Transverse colon (tissue), 4 donors: Measurements from ENCODE around the gene KBTBD4. TPM values are rescaled to one million over a fixed set of nuclear protein-coding genes. Genes with fewer than 3 reads are reported as not detected.
A peak's percentile ranks its signal among the peaks of the same experiment; 100 is the strongest.
"Not testable (repeated sequence)": the region's sequence is repeated elsewhere in the genome, so short reads cannot be mapped to it uniquely, and the experiment has no call there.

Source experiments
- DNase-seq: peaks from one replicate; pipeline ENCODE4 v3.0.0-alpha.2; 2019
- H3K27ac ChIP-seq, 4 donors: fragments of 200-600 bp; sonication (generic); 2 replicates each; pipeline ENCODE4 v1.5.1; 2016 to 2018; ENCODE audit warnings: inconsistent platforms in 4 of 4
- H3K27me3 ChIP-seq: fragments of 200-600 bp; sonication (generic); 2 replicates; pipeline ENCODE4 v1.5.1; 2017; ENCODE audit warnings: inconsistent platforms
- H3K36me3 ChIP-seq, 4 donors: fragments of 200-600 bp; sonication (generic); 2 replicates each; pipeline ENCODE4 v1.5.1; 2017 to 2019; ENCODE audit warnings: inconsistent platforms in 4 of 4
- H3K4me1 ChIP-seq, 4 donors: fragments of 200-600 bp; sonication (generic); 2 replicates each; pipeline ENCODE4 v1.5.1; 2017 to 2020; ENCODE audit warnings: inconsistent platforms in 4 of 4
- H3K4me3 ChIP-seq, 4 donors: fragments of 200-600 bp; sonication (generic); 1 replicate in 1 of 4; 2 replicates in 3 of 4; pipeline versions ENCODE4 v1.5.1 to v1.6.1; 2017 to 2019; ENCODE audit warnings: inconsistent platforms in 4 of 4
- H3K9me3 ChIP-seq, 2 donors: fragments of 200-600 bp; sonication (generic); 2 replicates each; pipeline ENCODE4 v1.5.1; 2017 to 2019; ENCODE audit warnings: inconsistent platforms in 2 of 2
- CTCF ChIP-seq, 5 experiments: fragments of 200-600 bp in 3 of 5; fragments of 450-650 bp in 2 of 5; sonication (generic) in 3 of 5; IDR thresholded peaks; 1 replicate in 2 of 5; 2 replicates in 3 of 5; pipeline ENCODE4 v1.5.1; 2016 to 2017; ENCODE audit warnings: antibody characterized with exemption in 5 of 5, inconsistent platforms in 3 of 5, mild to moderate bottlenecking in 2 of 5, moderate library complexity in 1 of 5
- EP300 ChIP-seq: sonication (generic); formaldehyde crosslinking; IDR thresholded peaks from one replicate; pipeline ENCODE4 v1.6.1; 2017; ENCODE audit warnings: antibody characterized with exemption, low read depth
- POLR2A ChIP-seq: fragments of 450-650 bp; IDR thresholded peaks from one replicate; pipeline ENCODE4 v1.6.1; 2016; ENCODE audit warnings: antibody characterized with exemption, mild to moderate bottlenecking, moderate library complexity
- POLR2AphosphoS5 ChIP-seq, 3 donors: sonication (generic); formaldehyde crosslinking; IDR thresholded peaks; one replicate each; pipeline ENCODE4 v1.6.1; 2016; ENCODE audit warnings: antibody characterized with exemption in 3 of 3
- WGBS, 2 donors: methylation state at CpG; one replicate each; pipeline ENCODE4 v1.1.5; 2018; ENCODE audit warnings: low coverage in 1 of 2; 5-methylcytosine and 5-hydroxymethylcytosine counted together
- in situ Hi-C, 4 donors: fragments of 200-750 bp; cut with MboI; loops; one replicate each; pipeline versions ENCODE4 v1.15.0 to v1.15.1; 2017; ENCODE audit warnings: low sequenced_read_pairs in 3 of 4, low pct_ligation_motif_present in 1 of 4, low pct_unique_long_range_greater_than_20kb in 1 of 4
- intact Hi-C: fragments of 100-400 bp; cut with DNase I; formaldehyde crosslinking; loops from one replicate; pipeline ENCODE4 v1.15.1; 2023; ENCODE audit warnings: low total_unique reads
- total RNA-seq, 4 donors: library from RNA; depleted of rRNA; stranded (reverse); fragments of >200 nt; gene quantifications; one replicate each; pipeline ENCODE4 v1.1.0, GENCODE V29; 2016

The KBTBD4 gene
- total RNA-seq, 4 donors from 2014 or later: 9.4 to 20.3 (median 16.5) TPM

DNA sequence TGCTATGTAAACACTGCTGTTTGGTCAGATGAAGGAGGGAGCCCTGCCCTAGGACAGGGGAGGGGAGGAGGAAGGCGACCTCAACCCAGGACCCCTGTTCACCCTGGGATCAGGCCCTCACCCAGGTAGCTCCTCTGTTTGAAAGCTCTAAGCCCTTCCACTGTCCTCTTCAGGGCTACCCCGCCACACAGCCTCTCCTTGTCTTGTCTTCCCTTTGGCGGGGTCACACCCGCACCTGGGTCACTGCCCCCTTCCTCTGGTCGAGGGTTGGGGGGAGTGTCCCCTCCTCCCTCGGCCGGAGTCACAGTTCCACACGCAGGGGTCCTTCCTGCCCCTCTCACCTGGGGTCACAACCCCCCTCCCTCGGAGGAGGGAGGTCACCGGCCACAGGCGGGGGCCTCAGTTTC, 13.8 kb downstream of the KBTBD4 start:
- 9 to 100% methylated on average over 1 to 11 of the region's 11 CpGs for WGBS, 2 donors
- Histone ChIP-seq H3K9me3 (no peaks in the 10 kb centered on the region), H3K4me3 (peak overlapping the region; percentile 71 to 91 (median 76)), H3K27ac (peak overlapping the region; percentile 78 to 85 (median 82)), H3K27me3 (no peaks in the 10 kb centered on the region), H3K36me3 (no peaks in the 10 kb centered on the region), H3K4me1 (peaks cover 0 to 20% (median 9%) of the 10 kb centered on the region in 4 donors)
- in situ Hi-C loops: loop anchor here in 1 of 4 donors (25.0 kb wide), 1 partner anchor 103 kb away; no protein-coding TSS in a partner anchor
- no peak for DNase-seq
- TF ChIP-seq EP300 (no peak), CTCF (IDR thresholded peaks at IDR 0.05) (no peak), POLR2AphosphoS5 (IDR thresholded peaks at IDR 0.05) (no peak), POLR2A (no peak)
- intact Hi-C loops: no loop called here

- H3K27ac ChIP-seq, intact Hi-C loops, H3K9me3 ChIP-seq, H3K27me3 ChIP-seq, H3K4me3 ChIP-seq, H3K36me3 ChIP-seq, DNase-seq: not testable (repeated sequence)
- H3K4me1 ChIP-seq: peaks cover 0 to 20% (median 9%) of the 10 kb centered on the region in 4 donors
- 81 to 82% methylated on average over 10 of the region's 10 CpGs for WGBS, 2 donors
- in situ Hi-C loops: loop anchor here in 1 of 4 donors (25.0 kb wide), 1 partner anchor 102 kb away; no protein-coding TSS in a partner anchor
Observed at GRCh38 chr11:47564366-47564765, 14.4 kb downstream of the KBTBD4 start.

DNA sequence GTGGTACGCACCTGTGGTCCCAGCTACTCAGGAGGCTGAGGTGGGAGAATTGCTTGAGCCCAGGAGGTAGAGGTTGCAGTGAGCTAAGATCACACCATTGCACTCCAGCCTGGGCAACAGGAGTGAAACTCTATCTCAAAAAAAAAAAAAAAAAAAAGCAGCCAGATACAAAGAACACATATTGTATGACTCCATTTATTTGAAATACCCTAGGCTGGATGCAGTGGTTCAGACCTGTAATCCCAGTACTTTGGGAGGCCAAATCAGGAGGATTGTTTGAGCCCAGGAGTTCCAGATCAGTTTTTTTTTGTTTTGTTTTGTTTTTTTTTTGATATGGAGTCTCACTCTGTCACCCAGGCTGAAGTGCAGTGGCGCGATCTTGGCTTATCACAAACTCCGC, 16.4 kb downstream of the KBTBD4 start:
- H3K36me3 ChIP-seq, H3K27me3 ChIP-seq, DNase-seq, H3K9me3 ChIP-seq, H3K27ac ChIP-seq, intact Hi-C loops, H3K4me3 ChIP-seq: not testable (repeated sequence)
- WGBS, 2 donors: 94 to 96% methylated on average over 3 to 4 of the region's 4 CpGs
- in situ Hi-C loops: loop anchor here in 1 of 4 donors (25.0 kb wide), 1 partner anchor 100 kb away; no protein-coding TSS in a partner anchor
- peaks cover 0 to 20% (median 9%) of the 10 kb centered on the region in 4 donors for H3K4me1 ChIP-seq

GRCh38 chr11:47560426-47560825, 18.3 kb downstream of the KBTBD4 start:
- no peak for DNase-seq
- no peak overlapping the region for H3K27ac ChIP-seq
- intact Hi-C loops (no loop called here), in situ Hi-C loops (loop anchor here in 1 of 4 donors (25.0 kb wide), 1 partner anchor 98 kb away; no protein-coding TSS in a partner anchor)
- peaks cover 0 to 14% (median 7%) of the 10 kb centered on the region in 4 donors for H3K4me1 ChIP-seq
- no peaks in the 10 kb centered on the region for H3K9me3 ChIP-seq
- no peak overlapping the region for H3K4me3 ChIP-seq
- TF ChIP-seq POLR2AphosphoS5 (IDR thresholded peaks at IDR 0.05) (no peak), POLR2A (no peak), CTCF (IDR thresholded peaks at IDR 0.05) (no peak), EP300 (no peak)
- no peaks in the 10 kb centered on the region for H3K36me3 ChIP-seq
- no peaks in the 10 kb centered on the region for H3K27me3 ChIP-seq
- 100% methylated on average over 2 of the region's 2 CpGs for WGBS, 2 donors

GRCh38 chr11:47558695-47559094, 20.1 kb downstream of the KBTBD4 start:
- TF ChIP-seq CTCF (IDR thresholded peaks at IDR 0.05) (no peak), POLR2A (no peak), POLR2AphosphoS5 (IDR thresholded peaks at IDR 0.05) (no peak), EP300 (no peak)
- WGBS, 2 donors: 100% methylated on average over 1 of the region's 1 CpG; no CpG with 5 or more reads in 1 of the 2 donors

DNA sequence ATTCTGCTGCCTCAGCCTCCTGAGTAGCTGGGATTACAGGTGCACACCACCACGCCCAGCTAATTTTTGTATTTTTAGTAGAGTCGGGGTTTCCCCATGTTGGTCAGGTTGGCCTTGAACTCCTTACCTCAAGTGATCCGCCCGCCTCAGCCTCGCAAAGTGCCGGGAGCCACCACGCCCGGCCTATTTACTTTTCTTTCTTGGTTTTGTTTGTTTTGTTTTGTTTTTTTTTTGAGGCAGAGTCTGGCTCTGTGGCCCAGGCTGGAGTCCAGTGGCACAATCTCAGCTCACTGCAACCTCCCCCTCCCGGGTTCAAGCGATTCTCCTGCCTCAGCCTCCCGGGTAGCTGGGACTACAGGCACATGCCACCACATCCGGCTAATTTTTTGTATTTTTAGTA, 21.8 kb downstream of the KBTBD4 start:
- H3K4me3 ChIP-seq, H3K27me3 ChIP-seq, H3K9me3 ChIP-seq, H3K36me3 ChIP-seq, intact Hi-C loops, DNase-seq, H3K27ac ChIP-seq: not testable (repeated sequence)
- in situ Hi-C loops: loop anchor here in 1 of 4 donors (25.0 kb wide), 1 partner anchor 95 kb away; no protein-coding TSS in a partner anchor
- peaks cover 0 to 11% (median 4%) of the 10 kb centered on the region in 4 donors for H3K4me1 ChIP-seq
- WGBS, 2 donors: 68 to 89% methylated on average over 9 to 12 of the region's 12 CpGs

More at GRCh38 chr11:47558695-47559094, 20.1 kb downstream of the KBTBD4 start:
- H3K9me3 ChIP-seq: no peaks in the 10 kb centered on the region
- H3K4me3 ChIP-seq: no peak overlapping the region
- H3K36me3 ChIP-seq: no peaks in the 10 kb centered on the region
- intact Hi-C loops (no loop called here), in situ Hi-C loops (loop anchor here in 1 of 4 donors (25.0 kb wide), 1 partner anchor 96 kb away; no protein-coding TSS in a partner anchor)
- peaks cover 0 to 6% (median 0%) of the 10 kb centered on the region in 4 donors for H3K4me1 ChIP-seq
- no peak for DNase-seq
- H3K27me3 ChIP-seq: no peaks in the 10 kb centered on the region
- H3K27ac ChIP-seq: no peak overlapping the region
